Measurements from ENCODE around the gene SLC2A9. TPM values are rescaled to one million over a fixed set of nuclear protein-coding genes. Genes with fewer than 3 reads are reported as not detected.
A peak's percentile ranks its signal among the peaks of the same experiment; 100 is the strongest.

The SLC2A9 gene
- total and polyA plus RNA-seq, 2 of the 13 experiments (the other 11 are each of a cell fraction or from before 2014, with no cell fraction given), result 36.2 to 42.3 TPM

DNA sequence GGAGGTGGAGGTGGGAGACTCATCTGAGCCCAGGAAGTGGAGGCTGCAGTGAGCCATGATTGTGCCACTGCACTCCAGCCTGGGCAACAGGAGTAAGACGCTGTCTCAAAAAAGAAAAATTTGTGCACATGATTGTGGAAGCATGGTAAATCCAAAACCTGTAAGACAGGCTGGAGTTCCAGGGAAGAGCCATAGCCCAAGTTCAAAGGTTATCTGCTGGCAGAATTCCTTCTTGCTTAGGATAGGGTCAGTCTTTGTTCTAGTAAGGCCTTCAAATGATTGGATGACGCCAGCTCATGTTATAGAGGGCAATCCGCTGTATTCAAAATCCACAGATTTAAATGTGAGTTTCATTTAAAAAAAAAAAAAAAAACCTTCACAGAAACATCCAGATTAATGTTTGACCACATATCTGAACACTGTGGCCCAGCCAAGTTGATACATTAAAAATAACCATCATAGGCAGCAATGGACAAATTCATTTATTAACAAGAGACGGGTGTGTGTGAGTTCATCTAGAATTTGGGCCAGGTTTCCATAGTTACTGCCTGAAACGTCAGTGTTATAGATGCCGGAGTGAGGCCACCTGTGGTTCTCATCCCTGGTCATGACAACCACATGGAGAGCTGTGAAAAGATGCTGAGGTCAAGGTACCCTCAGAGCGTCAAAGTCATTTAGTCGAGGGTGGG, 35.2 kb upstream of the SLC2A9 start:
- Histone ChIP-seq H3K27me3 (ENCODE audit: control insufficient read depth in 1 of 2, insufficient read depth in 2 of 2, low read length in 2 of 2) (no peaks in the 10 kb centered on the region), H3K9ac (ENCODE audit: insufficient read depth, low read depth, low read length) (no peak overlapping the region), H3K4me2 (ENCODE audit: low read depth, low read length) (no peak overlapping the region), H3K79me2 (ENCODE audit: insufficient read depth, low read length) (no peaks in the 10 kb centered on the region), H3K4me3 (replicated peaks in 1 of 3; ENCODE audit: insufficient read depth in 1 of 3, low read depth in 2 of 3, low read length in 3 of 3) (no peak overlapping the region), H3K36me3 (replicated peaks in 1 of 2; ENCODE audit: control insufficient read depth in 1 of 2, insufficient read depth in 2 of 2, low read length in 2 of 2) (no peaks in the 10 kb centered on the region), H3K4me1 (ENCODE audit: insufficient read depth, low read length) (peaks cover 39% of the 10 kb centered on the region), H3K27ac (ENCODE audit: extremely low read length, insufficient read depth, low read length) (no peak overlapping the region), H3K9me3 (ENCODE audit: low read length) (no peaks in the 10 kb centered on the region), H2AFZ (ENCODE audit: low read length) (no peak overlapping the region), H4K20me1 (ENCODE audit: insufficient read depth, low read length) (no peaks in the 10 kb centered on the region)
- TF ChIP-seq NR2F6 (IDR thresholded peaks at IDR 0.05), result peak; percentile 64
- TF ChIP-seq NR2F6 (CRISPR knock-in tag; IDR thresholded peaks at IDR 0.05), result no peak
- TF ChIP-seq HNF4A (CRISPR knock-in tag; IDR thresholded peaks at IDR 0.05), result peak; percentile 19; the same call in 1 of the 2 replicates
- no peak for TF ChIP-seq ZNF790 (CRISPR knock-in tag; IDR thresholded peaks at IDR 0.05; ENCODE audit: borderline replicate concordance)
- BruUV-seq (replicated peaks), result no TSS peak
- intact Hi-C loops (cut with micrococcal nuclease; ENCODE audit: unreplicated experiment), result no loop called here
- ChIA-PET POLR2A (interaction anchor here (0.5 to 0.7 kb wide), 3 partner anchors 8 to 41 kb away, joined by 3 read pairs; no protein-coding TSS in a partner anchor), CTCF (ENCODE audit: low intra/inter-chr PET ratio, low total read pairs) (no interaction called here)
- FAIRE-seq (no peak), DNase-seq (ENCODE audit: low spot score) (peak; percentile 57), ATAC-seq (peak; percentile 61)
- in situ Hi-C loops (cut with HindIII; ENCODE audit: extremely low pct_ligation_motif_present, low pct_unique_long_range_greater_than_20kb), result no loop called here
- 93% methylated on average over 8 of the region's 8 CpGs for WGBS (ENCODE audit: low lambda C conversion rate)

- no peak overlapping the region for H2AFZ ChIP-seq (ENCODE audit: low read length)
- no peak overlapping the region for H3K27ac ChIP-seq (ENCODE audit: extremely low read length, insufficient read depth, low read length)
- no peak for DNase-seq (ENCODE audit: low spot score)
- in situ Hi-C loops (cut with HindIII; ENCODE audit: extremely low pct_ligation_motif_present, low pct_unique_long_range_greater_than_20kb), result no loop called here
- ChIA-PET CTCF (ENCODE audit: low intra/inter-chr PET ratio, low total read pairs) (no interaction called here), POLR2A (interaction anchor here (0.7 kb wide), 1 partner anchor 40 kb away, joined by 3 read pairs; no protein-coding TSS in a partner anchor)
- no peak overlapping the region for H3K9ac ChIP-seq (ENCODE audit: insufficient read depth, low read depth, low read length)
- FAIRE-seq, result no peak
- H3K4me3 ChIP-seq (replicated peaks in 1 of 3; ENCODE audit: insufficient read depth in 1 of 3, low read depth in 2 of 3, low read length in 3 of 3), result no peak overlapping the region
- no peak overlapping the region for H3K4me2 ChIP-seq (ENCODE audit: low read depth, low read length)
- H3K36me3 ChIP-seq (replicated peaks in 1 of 2; ENCODE audit: control insufficient read depth in 1 of 2, insufficient read depth in 2 of 2, low read length in 2 of 2), result no peaks in the 10 kb centered on the region
- H4K20me1 ChIP-seq (ENCODE audit: insufficient read depth, low read length), result no peaks in the 10 kb centered on the region
- H3K27me3 ChIP-seq (ENCODE audit: control insufficient read depth in 1 of 2, insufficient read depth in 2 of 2, low read length in 2 of 2), result no peaks in the 10 kb centered on the region
- no peak for ATAC-seq
- intact Hi-C loops (cut with micrococcal nuclease; ENCODE audit: unreplicated experiment), result no loop called here
- H3K4me1 ChIP-seq (ENCODE audit: insufficient read depth, low read length), result peaks cover 45% of the 10 kb centered on the region
- no peaks in the 10 kb centered on the region for H3K79me2 ChIP-seq (ENCODE audit: insufficient read depth, low read length)
- H3K9me3 ChIP-seq (ENCODE audit: low read length), result no peaks in the 10 kb centered on the region
- no TSS peak for BruUV-seq (replicated peaks)
- 99% methylated on average over 4 of the region's 4 CpGs for WGBS (ENCODE audit: low lambda C conversion rate)
- no peak for TF ChIP-seq ZNF280D (CRISPR knock-in tag; IDR thresholded peaks at IDR 0.05)
- TF ChIP-seq U2AF1 (optimal IDR thresholded peaks at IDR 0.05; ENCODE audit: low read depth, low read length), result no peak
- TF ChIP-seq ZNF784 (CRISPR knock-in tag; IDR thresholded peaks at IDR 0.05; ENCODE audit: borderline replicate concordance), result no peak
- TF ChIP-seq ZNF788 (CRISPR knock-in tag; IDR thresholded peaks at IDR 0.05; ENCODE audit: borderline replicate concordance), result no peak
- no peak for TF ChIP-seq PHF20 (CRISPR knock-in tag; IDR thresholded peaks at IDR 0.05)
- no peak for TF ChIP-seq ZNF816 (CRISPR knock-in tag; IDR thresholded peaks at IDR 0.05; ENCODE audit: borderline replicate concordance)
- TF ChIP-seq ZNF10 (CRISPR knock-in tag; IDR thresholded peaks at IDR 0.05; ENCODE audit: borderline replicate concordance, low read depth), result no peak
- no peak for TF ChIP-seq CCAR2 (optimal IDR thresholded peaks at IDR 0.05; ENCODE audit: low read depth, low read length)
These were observed 34.6 kb upstream of the SLC2A9 start for GRCh38 chr4:10055871-10056270.

Measured in HepG2 (cell line).